Ascending aorta (tissue), 2 donors: ENCODE measurements around the gene TLR3. TPM values are rescaled to one million over a fixed set of nuclear protein-coding genes. Genes with fewer than 3 reads are reported as not detected.
"Not testable (repeated sequence)": the region's sequence is repeated elsewhere in the genome, so short reads cannot be mapped to it uniquely, and the experiment has no call there.

Experiments used
- DNase-seq, 2 donors: peaks; one replicate each; pipeline ENCODE4 v3.0.0-alpha.2; 2019; ENCODE audit warnings: low spot score in 2 of 2
- H3K27ac ChIP-seq, 2 donors: fragments of 200-600 bp; sonication (generic); one replicate each; pipeline ENCODE4 v1.5.1; 2016 to 2017; ENCODE audit warnings: mild to moderate bottlenecking in 1 of 2
- H3K27me3 ChIP-seq: fragments of 200-600 bp; sonication (generic); one replicate; pipeline ENCODE4 v1.5.1; 2017
- H3K36me3 ChIP-seq, 2 donors: fragments of 200-600 bp; sonication (generic); one replicate each; pipeline ENCODE4 v1.5.1; 2016
- H3K4me1 ChIP-seq, 2 donors: fragments of 200-600 bp; sonication (generic); one replicate each; pipeline ENCODE4 v1.5.1; 2016 to 2017; ENCODE audit warnings: mild to moderate bottlenecking in 1 of 2
- H3K4me3 ChIP-seq, 2 donors: fragments of 200-600 bp; sonication (generic); one replicate each; pipeline ENCODE4 v1.5.1; 2016 to 2017; ENCODE audit warnings: mild to moderate bottlenecking in 1 of 2
- H3K9me3 ChIP-seq, 2 donors: fragments of 200-600 bp; sonication (generic); one replicate each; pipeline ENCODE4 v1.5.1; 2016
- intact Hi-C: fragments of 100-400 bp; cut with DNase I; formaldehyde crosslinking; loops from one replicate; pipeline ENCODE4 v1.15.1; 2023
- total RNA-seq: library from RNA; depleted of rRNA; stranded (reverse); fragments of >200 nt; gene quantifications from one replicate; pipeline ENCODE4 v1.1.0, GENCODE V29; 2016
- TF ChIP-seq, protein P1 (sequence below), 3 experiments: fragments of 200-600 bp in 2 of 3; fragments of 450-650 bp in 1 of 3; sonication (generic) in 2 of 3; IDR thresholded peaks; one replicate each; pipeline ENCODE4 v1.5.1; 2016 to 2019; ENCODE audit warnings: antibody characterized with exemption in 3 of 3, mild to moderate bottlenecking in 1 of 3, moderate library complexity in 1 of 3

The TLR3 gene
- total RNA-seq, 1 donor from 2014 or later = 19.9 TPM

DNA sequence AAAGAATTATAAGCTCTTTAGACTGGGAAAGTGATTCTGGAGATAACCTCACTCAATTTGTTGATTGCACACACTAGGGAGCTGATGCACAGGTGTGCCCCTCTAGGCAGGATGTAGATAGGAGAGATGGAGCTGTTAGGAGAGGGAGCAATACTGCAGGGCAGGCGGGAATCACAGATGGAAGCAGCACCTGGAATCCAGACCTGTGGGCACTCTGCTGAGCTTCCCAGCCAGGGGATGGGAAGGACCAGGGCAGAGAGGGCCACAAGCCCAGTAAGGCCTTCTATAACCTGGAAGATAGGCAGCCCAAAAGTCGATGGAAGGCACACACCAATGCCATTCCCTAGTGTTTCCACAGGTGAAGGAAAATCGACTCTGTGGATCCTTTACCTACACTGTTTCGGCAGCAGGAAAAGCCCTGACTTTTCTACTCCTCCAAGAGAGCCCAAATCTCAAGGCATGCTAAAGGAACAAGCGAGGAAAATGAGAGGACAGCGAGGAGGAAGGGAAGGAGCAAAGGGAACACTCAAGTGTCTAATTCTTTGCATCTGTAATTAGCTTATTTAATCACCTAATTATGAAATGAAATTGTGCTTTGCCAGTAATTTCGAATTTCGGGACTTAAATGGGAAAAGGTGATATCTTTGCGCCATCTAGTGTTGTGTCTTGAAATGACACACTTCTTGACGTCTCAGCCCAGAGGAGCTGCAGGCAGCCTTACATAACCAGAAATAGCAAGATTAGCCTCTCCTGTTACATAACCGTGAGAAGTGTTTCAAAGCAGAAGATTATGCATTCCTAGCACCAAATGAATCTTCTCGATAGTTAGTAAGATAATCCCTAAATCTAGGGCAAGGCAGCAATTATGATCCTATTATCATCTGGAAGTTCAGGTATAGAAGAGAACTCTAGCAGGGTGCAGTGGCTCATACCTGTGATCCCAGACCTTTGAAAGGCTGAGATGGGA lies 31.0 kb upstream of the TLR3 start:
- H3K27ac ChIP-seq = no peak overlapping the region
- H3K9me3 ChIP-seq = no peaks in the 10 kb centered on the region
- no peaks in the 10 kb centered on the region for H3K36me3 ChIP-seq
- H3K27me3 ChIP-seq = no peaks in the 10 kb centered on the region
- no peak overlapping the region for H3K4me3 ChIP-seq
- intact Hi-C loops = loop anchor here (1.0 to 10.0 kb wide), 3 partner anchors 397 to 853 kb away; no protein-coding TSS in a partner anchor
- TF ChIP-seq, protein P1, sequence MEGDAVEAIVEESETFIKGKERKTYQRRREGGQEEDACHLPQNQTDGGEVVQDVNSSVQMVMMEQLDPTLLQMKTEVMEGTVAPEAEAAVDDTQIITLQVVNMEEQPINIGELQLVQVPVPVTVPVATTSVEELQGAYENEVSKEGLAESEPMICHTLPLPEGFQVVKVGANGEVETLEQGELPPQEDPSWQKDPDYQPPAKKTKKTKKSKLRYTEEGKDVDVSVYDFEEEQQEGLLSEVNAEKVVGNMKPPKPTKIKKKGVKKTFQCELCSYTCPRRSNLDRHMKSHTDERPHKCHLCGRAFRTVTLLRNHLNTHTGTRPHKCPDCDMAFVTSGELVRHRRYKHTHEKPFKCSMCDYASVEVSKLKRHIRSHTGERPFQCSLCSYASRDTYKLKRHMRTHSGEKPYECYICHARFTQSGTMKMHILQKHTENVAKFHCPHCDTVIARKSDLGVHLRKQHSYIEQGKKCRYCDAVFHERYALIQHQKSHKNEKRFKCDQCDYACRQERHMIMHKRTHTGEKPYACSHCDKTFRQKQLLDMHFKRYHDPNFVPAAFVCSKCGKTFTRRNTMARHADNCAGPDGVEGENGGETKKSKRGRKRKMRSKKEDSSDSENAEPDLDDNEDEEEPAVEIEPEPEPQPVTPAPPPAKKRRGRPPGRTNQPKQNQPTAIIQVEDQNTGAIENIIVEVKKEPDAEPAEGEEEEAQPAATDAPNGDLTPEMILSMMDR (IDR thresholded peaks at IDR 0.05) = peak; percentile 68 to 81 (median 71)
- H3K4me1 ChIP-seq = no peaks in the 10 kb centered on the region
- no peak for DNase-seq

DNA sequence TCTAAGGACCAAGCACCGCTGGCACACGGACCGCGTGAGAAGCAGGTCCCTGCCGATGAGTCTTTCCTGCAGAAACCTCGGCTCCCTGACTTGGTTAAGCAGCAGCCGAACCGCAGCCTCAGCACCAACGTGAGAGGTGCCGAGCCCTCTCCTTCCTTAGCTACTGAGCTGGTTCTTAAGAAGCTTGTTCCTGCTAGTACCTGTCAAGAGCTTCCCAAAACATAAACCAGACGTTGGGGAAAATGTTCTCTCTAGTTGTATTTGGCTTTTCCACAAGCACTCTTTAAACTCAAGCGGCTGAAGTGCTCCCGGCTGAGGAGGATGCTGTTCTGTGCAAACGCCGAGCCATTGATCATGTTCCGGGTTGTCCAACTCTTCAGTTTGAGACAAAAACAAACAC lies 29.3 kb upstream of the TLR3 start:
- peak overlapping the region in 1 of 2 donors; percentile 21 for H3K27ac ChIP-seq
- no peaks in the 10 kb centered on the region for H3K36me3 ChIP-seq
- H3K4me1 ChIP-seq = no peaks in the 10 kb centered on the region
- no peaks in the 10 kb centered on the region for H3K9me3 ChIP-seq
- DNase-seq = no peak
- intact Hi-C loops = loop anchor here (2.0 to 10.0 kb wide), 3 partner anchors 399 to 1012 kb away; no protein-coding TSS in a partner anchor
- TF ChIP-seq, protein P1 (IDR thresholded peaks at IDR 0.05) = no peak
- peak overlapping the region; percentile 2 to 41 for H3K4me3 ChIP-seq
- no peaks in the 10 kb centered on the region for H3K27me3 ChIP-seq

DNA sequence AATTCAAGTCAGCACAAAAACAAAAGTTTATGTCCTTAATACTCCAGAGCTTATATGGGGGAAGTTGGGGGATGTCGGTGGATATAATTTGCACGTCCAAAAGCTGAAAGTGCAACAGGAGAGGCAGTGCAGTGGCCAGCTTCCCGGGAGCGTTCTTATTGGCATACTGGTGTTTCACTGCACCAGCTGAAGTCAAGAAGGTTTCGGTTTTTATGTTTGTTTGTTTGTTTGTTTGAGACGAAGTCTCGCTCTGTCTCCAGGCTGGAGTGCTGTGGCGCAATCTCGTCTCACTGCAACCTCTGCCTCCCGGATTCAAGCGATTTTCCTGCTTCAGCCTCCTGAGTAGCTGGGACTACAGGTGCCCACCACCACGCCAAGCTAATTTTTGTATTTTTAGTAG lies 28.6 kb upstream of the TLR3 start:
- H3K27me3 ChIP-seq = no peaks in the 10 kb centered on the region
- no peaks in the 10 kb centered on the region for H3K9me3 ChIP-seq
- H3K4me1 ChIP-seq = no peaks in the 10 kb centered on the region
- no peak for DNase-seq
- H3K27ac ChIP-seq = no peak overlapping the region
- H3K36me3 ChIP-seq = no peaks in the 10 kb centered on the region
- H3K4me3 ChIP-seq = peak overlapping the region in 1 of 2 donors; percentile 41
- intact Hi-C loops = loop anchor here (5.0 kb wide), 1 partner anchor 1013 kb away; no protein-coding TSS in a partner anchor
- TF ChIP-seq, protein P1 (IDR thresholded peaks at IDR 0.05) = no peak

DNA sequence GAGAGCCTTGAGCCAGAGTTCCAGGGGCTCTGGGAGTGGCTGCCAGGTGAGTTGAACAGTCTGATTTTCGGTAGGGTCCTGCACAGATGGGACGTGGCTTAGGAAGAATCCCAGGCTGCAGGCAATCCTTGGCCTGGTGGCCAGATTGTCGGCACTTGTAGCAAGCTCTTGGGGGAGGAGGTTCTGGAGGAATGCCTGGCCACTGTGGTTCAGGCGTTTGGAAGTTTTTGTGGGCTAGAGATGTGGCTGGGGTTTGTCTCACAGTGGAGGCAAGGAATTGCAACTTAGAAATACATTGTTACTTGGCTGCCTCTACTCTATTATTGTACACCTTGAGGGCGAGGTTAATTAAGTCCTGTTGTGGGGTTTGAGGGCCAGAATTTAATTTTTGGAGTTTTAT lies 21.5 kb upstream of the TLR3 start:
- H3K36me3 ChIP-seq, H3K27ac ChIP-seq, H3K4me3 ChIP-seq, H3K4me1 ChIP-seq, H3K9me3 ChIP-seq, DNase-seq, intact Hi-C loops, H3K27me3 ChIP-seq: not testable (repeated sequence)

DNA sequence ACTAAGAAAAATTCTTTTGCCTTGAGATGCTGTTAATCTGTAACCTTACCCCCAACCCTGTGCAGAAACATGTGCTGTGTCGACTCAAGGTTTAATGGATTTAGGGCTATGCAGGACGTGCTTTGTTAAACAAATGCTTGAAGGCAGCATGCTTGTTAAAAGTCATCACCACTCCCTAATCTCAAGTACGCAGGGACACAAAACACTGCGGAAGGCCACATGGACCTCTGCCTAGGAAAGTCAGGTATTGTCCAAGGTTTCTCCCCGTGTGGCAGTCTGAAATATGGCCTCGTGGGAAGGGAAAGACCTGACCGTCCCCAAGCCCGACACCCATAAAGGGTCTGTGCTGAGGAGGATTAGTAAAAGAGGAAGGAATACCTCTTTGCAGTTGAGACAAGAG lies 18.8 kb upstream of the TLR3 start:
- H3K4me3 ChIP-seq, DNase-seq, H3K27ac ChIP-seq, H3K9me3 ChIP-seq, H3K27me3 ChIP-seq, H3K36me3 ChIP-seq, intact Hi-C loops, H3K4me1 ChIP-seq: not testable (repeated sequence)

DNA sequence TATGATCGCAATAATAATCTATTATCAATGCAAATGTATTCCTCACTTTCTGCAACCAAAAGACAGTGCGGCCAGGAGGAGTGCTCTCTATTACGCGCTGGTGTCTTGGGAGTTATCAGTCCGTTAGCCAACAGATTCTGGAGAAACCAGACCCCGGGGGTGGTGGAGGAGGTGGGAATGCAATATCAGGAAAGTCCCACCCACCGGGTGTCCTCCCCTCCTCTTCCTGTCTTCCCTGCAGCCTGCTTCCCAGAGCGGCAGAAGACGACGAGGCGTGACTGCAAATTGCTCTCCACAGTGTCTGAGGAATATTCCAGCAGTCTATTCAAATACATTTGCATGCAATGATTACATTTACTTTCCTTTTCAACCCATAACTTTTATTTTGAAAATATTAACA lies 17.9 kb upstream of the TLR3 start:
- no peak for DNase-seq
- Histone ChIP-seq H3K27ac (no peak overlapping the region), H3K9me3 (no peaks in the 10 kb centered on the region), H3K36me3 (no peaks in the 10 kb centered on the region), H3K27me3 (no peaks in the 10 kb centered on the region), H3K4me3 (no peak overlapping the region), H3K4me1 (no peaks in the 10 kb centered on the region)
- TF ChIP-seq, protein P1 (IDR thresholded peaks at IDR 0.05) = no peak
- intact Hi-C loops = no loop called here
